Small intestine (tissue), 7 donors: ENCODE measurements around the gene LSAMP. TPM values are rescaled to one million over a fixed set of nuclear protein-coding genes. Genes with fewer than 3 reads are reported as not detected.

Experiments
- DNase-seq, 2 donors: peaks; one replicate each; pipeline versions ENCODE4 v3.0.0 to v3.0.0-alpha.2; 2013
- FAIRE-seq: peaks from 2 replicates; lab custom pipeline; 2012; peaks lifted over from hg19 to GRCh38; lab: Jason Lieb, UNC
- H3K27ac ChIP-seq, 3 donors: one replicate each; pipeline ENCODE4 v1.5.1; 2013; ENCODE audit warnings: low read length in 2 of 3, mild to moderate bottlenecking in 2 of 3, control low read depth in 1 of 3, inconsistent platforms in 1 of 3, low read depth in 1 of 3, moderate library complexity in 1 of 3
- H3K27me3 ChIP-seq, 3 donors: one replicate each; pipeline ENCODE4 v1.6.1; 2013; ENCODE audit warnings: low read length in 3 of 3, inconsistent platforms in 1 of 3; ENCODE audit not compliant: control insufficient read depth in 3 of 3, insufficient read depth in 3 of 3
- H3K36me3 ChIP-seq, 3 donors: one replicate each; pipeline ENCODE4 v1.6.1; 2013; ENCODE audit warnings: low read length in 3 of 3, inconsistent platforms in 1 of 3, low read depth in 1 of 3, mild to moderate bottlenecking in 1 of 3, moderate library complexity in 1 of 3; ENCODE audit not compliant: control insufficient read depth in 3 of 3, insufficient read depth in 2 of 3
- H3K4me1 ChIP-seq, 3 donors: one replicate each; pipeline ENCODE4 v1.6.1; 2013; ENCODE audit warnings: low read length in 2 of 3, inconsistent platforms in 1 of 3, low read depth in 1 of 3, mild to moderate bottlenecking in 1 of 3, moderate library complexity in 1 of 3; ENCODE audit not compliant: control insufficient read depth in 3 of 3, insufficient read depth in 2 of 3
- H3K4me3 ChIP-seq, 3 donors: one replicate each; pipeline ENCODE4 v1.5.1; 2013; ENCODE audit warnings: low read length in 3 of 3, control low read depth in 1 of 3, inconsistent platforms in 1 of 3, low read depth in 1 of 3, mild to moderate bottlenecking in 1 of 3, moderate library complexity in 1 of 3
- H3K9me3 ChIP-seq, 2 donors: one replicate each; pipeline ENCODE4 v1.6.1; 2013; ENCODE audit warnings: low read depth in 1 of 2, low read length in 1 of 2; ENCODE audit not compliant: control insufficient read depth in 2 of 2, insufficient read depth in 1 of 2
- whole genome bisulfite sequencing, 3 donors: extraction: QIAGEN DNeasy Blood & Tissue Kit; methylation state at CpG; one replicate each; pipeline ENCODE4 v1.1.7; 2013; 5-methylcytosine and 5-hydroxymethylcytosine counted together
- polyA plus RNA-seq, 4 donors: library from polyadenylated mRNA; stranded (reverse) in 3 of 4; unstranded in 1 of 4; fragments of 200-250 nt in 3 of 4; fragments of 120-200 nt in 1 of 4; gene quantifications; one replicate each; pipeline versions ENCODE4 v1.2.1 to v1.2.3, GENCODE V29; 2013
- donor health status: healthy with polysubstance abuse.
- donor health status: control.
- donor health status: control.
- donor health status: Bipolar disorder and iron deficiency.
- donor health status: healthy.

LSAMP gene
- polyA plus RNA-seq, 4 donors, result 0.27 to 2.9 (median 1.8) TPM; not detected in 1

GRCh38 chr3:116145613-116146012, 299.7 kb downstream of the LSAMP start:
- Histone ChIP-seq H3K27ac (no peak overlapping the region), H3K27me3 (no peaks in the 10 kb centered on the region), H3K9me3 (no peaks in the 10 kb centered on the region), H3K4me1 (no peaks in the 10 kb centered on the region), H3K36me3 (no peaks in the 10 kb centered on the region), H3K4me3 (no peak overlapping the region)
- FAIRE-seq (peak; percentile 39), DNase-seq (no peak)
- WGBS, 3 donors, result 87 to 95% (median 92%) methylated on average over 1 of the region's 1 CpG

DNA sequence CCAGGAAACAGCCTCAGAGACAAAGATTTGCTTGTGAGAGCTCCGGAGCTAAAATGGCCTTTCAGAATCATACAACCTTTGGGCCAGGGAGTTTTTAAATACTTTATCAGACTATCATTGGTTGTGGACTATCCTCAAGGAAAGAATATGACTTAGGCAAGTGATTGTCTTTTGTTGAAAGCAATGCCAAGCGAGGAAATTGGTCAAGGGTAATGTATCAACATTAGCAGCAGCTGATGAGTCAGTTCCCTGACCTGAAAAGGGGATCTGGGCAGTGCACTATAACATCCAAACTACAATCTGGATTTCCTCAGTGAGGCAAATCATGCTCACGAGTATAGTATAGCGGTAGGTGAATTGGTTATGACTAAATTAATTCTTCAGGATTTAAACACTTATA, 303.6 kb downstream of the LSAMP start:
- 71 to 85% (median 76%) methylated on average over 4 of the region's 4 CpGs for WGBS, 3 donors
- no peak for FAIRE-seq
- Histone ChIP-seq H3K36me3 (no peaks in the 10 kb centered on the region), H3K27ac (no peak overlapping the region), H3K4me1 (no peaks in the 10 kb centered on the region), H3K4me3 (no peak overlapping the region), H3K27me3 (no peaks in the 10 kb centered on the region), H3K9me3 (no peaks in the 10 kb centered on the region)
- DNase-seq, result no peak

DNA sequence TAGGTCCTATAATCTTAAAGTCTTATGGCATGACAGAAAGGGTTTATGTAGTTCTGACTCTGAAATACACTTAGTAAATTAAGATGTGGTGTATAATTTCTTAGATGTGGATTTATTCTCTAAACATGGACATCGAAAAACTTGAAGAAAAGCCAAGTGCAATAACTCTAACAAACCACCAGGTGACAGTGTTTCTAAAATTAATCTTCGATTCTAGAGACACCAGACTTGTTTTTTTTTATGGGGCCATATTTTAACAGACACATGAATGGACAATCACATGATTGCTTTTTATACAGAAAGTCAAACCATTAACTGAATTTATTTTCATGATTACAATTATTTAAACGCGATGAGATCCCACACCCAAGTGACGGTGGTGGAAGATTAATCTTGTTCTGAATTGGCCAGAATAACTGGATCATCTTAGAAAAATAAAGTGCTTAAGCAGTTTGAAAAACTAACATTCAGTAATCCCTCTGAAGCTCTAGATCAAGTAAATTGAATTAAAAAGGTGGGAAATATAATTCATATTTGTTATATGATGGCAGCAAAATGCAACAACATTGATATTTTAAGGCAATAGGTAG, 305.1 kb downstream of the LSAMP start:
- DNase-seq (peak; percentile 7 to 15), FAIRE-seq (peak; percentile 53)
- Histone ChIP-seq H3K27ac (no peak overlapping the region), H3K36me3 (no peaks in the 10 kb centered on the region), H3K9me3 (no peaks in the 10 kb centered on the region), H3K27me3 (no peaks in the 10 kb centered on the region), H3K4me1 (no peaks in the 10 kb centered on the region), H3K4me3 (no peak overlapping the region)
- 25 to 31% (median 27%) methylated on average over 5 of the region's 5 CpGs for WGBS, 3 donors

DNA sequence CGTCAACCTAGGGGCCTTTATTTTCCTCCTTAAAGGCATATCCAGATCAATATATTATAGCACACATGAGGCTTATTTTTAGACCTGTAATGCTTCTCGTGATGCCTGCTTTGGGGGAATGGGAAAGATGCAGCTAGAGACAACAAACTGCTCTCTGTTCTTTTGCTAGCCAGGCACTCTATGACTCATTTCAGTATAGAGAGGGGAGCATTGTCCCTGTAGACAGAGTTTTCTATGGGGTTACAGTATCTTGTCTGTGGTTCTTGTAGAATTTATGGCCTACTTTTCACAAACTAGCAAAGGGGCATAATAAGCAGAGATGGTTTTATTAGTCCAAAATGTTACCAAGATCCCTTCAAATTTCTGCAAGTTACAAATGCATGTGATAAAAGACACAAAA, 305.6 kb downstream of the LSAMP start:
- no peaks in the 10 kb centered on the region for H3K9me3 ChIP-seq
- 67 to 76% (median 74%) methylated on average over 2 of the region's 2 CpGs for WGBS, 3 donors
- FAIRE-seq (no peak), DNase-seq (no peak)
- no peak overlapping the region for H3K27ac ChIP-seq
- H3K4me1 ChIP-seq, result no peaks in the 10 kb centered on the region
- H3K36me3 ChIP-seq, result no peaks in the 10 kb centered on the region
- H3K4me3 ChIP-seq, result no peak overlapping the region
- no peaks in the 10 kb centered on the region for H3K27me3 ChIP-seq

GRCh38 chr3:116135457-116136085, 309.7 kb downstream of the LSAMP start:
- Histone ChIP-seq H3K36me3 (no peaks in the 10 kb centered on the region), H3K27ac (no peak overlapping the region), H3K27me3 (no peaks in the 10 kb centered on the region), H3K4me3 (no peak overlapping the region), H3K9me3 (no peaks in the 10 kb centered on the region), H3K4me1 (no peaks in the 10 kb centered on the region)
- no peak for FAIRE-seq
- DNase-seq, result peak in 1 of 2 donors; percentile 15
- WGBS, 3 donors, result 54 to 67% (median 66%) methylated on average over 4 of the region's 4 CpGs

- no peak overlapping the region for H3K27ac ChIP-seq
- no peaks in the 10 kb centered on the region for H3K4me1 ChIP-seq
- no peak overlapping the region for H3K4me3 ChIP-seq
- H3K27me3 ChIP-seq, result no peaks in the 10 kb centered on the region
- DNase-seq (no peak), FAIRE-seq (no peak)
- no peaks in the 10 kb centered on the region for H3K9me3 ChIP-seq
- 70 to 81% (median 77%) methylated on average over 5 of the region's 5 CpGs for WGBS, 3 donors
- H3K36me3 ChIP-seq, result no peaks in the 10 kb centered on the region
These were observed 315.9 kb downstream of the LSAMP start for GRCh38 chr3:116129187-116129946.

DNA sequence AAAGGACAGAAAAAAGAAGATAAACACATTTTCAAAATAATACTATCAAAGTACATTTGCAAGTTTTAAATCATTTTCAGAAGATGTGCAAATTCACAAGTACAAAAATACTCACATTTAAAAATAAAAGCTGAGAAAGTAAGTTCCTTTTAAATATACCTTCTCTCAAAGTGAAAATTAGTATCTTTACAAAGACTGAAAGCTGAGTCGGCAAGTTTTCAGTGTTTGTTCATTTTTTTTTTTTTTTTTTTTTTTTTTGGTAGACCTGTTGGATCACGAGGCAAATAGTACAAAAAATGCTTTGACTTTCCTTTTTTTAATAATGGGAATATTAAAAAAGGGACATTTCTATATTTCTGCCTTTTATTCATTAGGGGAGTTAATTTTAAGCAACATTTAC, 317.8 kb downstream of the LSAMP start:
- Histone ChIP-seq H3K9me3 (no peaks in the 10 kb centered on the region), H3K36me3 (no peaks in the 10 kb centered on the region), H3K4me1 (no peaks in the 10 kb centered on the region), H3K27ac (no peak overlapping the region), H3K27me3 (no peaks in the 10 kb centered on the region), H3K4me3 (no peak overlapping the region)
- DNase-seq (no peak), FAIRE-seq (no peak)
- 43 to 78% (median 54%) methylated on average over 2 of the region's 2 CpGs for WGBS, 3 donors

GRCh38 chr3:116124166-116124565, 321.1 kb downstream of the LSAMP start:
- Histone ChIP-seq H3K4me3 (no peak overlapping the region), H3K27ac (no peak overlapping the region), H3K27me3 (no peaks in the 10 kb centered on the region), H3K36me3 (no peaks in the 10 kb centered on the region), H3K4me1 (no peaks in the 10 kb centered on the region), H3K9me3 (no peaks in the 10 kb centered on the region)
- DNase-seq, result no peak
- no peak for FAIRE-seq
